ENCODE data around the gene UFSP2. TPM values are rescaled to one million over a fixed set of nuclear protein-coding genes. Genes with fewer than 3 reads are reported as not detected.

The UFSP2 gene
- total RNA-seq, 1 donor from 2014 or later: 51.2 TPM

DNA sequence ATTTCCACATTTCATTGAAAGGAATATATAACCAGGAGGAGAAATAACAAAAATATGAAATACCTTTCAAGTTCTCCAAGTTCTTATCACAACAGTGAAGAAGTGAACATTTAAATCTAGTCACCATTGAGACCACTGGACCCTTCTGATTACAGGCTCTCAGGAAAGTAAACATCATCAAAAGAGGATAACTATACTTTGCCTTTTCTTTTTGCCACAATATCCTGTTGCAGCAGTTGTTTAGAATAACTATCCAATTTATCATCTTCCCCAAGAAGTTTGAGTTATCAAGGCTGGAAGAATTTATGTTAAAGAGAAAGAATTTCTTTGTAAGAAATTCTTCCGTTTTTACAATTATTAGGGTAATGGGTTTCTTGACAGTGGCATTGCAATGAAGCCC, 33.6 kb downstream of the UFSP2 start:
- TF ChIP-seq, protein P1, sequence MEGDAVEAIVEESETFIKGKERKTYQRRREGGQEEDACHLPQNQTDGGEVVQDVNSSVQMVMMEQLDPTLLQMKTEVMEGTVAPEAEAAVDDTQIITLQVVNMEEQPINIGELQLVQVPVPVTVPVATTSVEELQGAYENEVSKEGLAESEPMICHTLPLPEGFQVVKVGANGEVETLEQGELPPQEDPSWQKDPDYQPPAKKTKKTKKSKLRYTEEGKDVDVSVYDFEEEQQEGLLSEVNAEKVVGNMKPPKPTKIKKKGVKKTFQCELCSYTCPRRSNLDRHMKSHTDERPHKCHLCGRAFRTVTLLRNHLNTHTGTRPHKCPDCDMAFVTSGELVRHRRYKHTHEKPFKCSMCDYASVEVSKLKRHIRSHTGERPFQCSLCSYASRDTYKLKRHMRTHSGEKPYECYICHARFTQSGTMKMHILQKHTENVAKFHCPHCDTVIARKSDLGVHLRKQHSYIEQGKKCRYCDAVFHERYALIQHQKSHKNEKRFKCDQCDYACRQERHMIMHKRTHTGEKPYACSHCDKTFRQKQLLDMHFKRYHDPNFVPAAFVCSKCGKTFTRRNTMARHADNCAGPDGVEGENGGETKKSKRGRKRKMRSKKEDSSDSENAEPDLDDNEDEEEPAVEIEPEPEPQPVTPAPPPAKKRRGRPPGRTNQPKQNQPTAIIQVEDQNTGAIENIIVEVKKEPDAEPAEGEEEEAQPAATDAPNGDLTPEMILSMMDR (IDR thresholded peaks at IDR 0.05; ENCODE audit: borderline replicate concordance): no peak
- no peaks in the 10 kb centered on the region for H3K9me3 ChIP-seq (replicated peaks)
- intact Hi-C loops (cut with micrococcal nuclease): no loop called here
- no peaks in the 10 kb centered on the region for H3K36me3 ChIP-seq
- H3K27me3 ChIP-seq (ENCODE audit: low read depth): no peaks in the 10 kb centered on the region
- no peak overlapping the region for H3K4me3 ChIP-seq
- DNase-seq: no peak
- H3K27ac ChIP-seq (replicated peaks): no peak overlapping the region
- H3K4me1 ChIP-seq: peaks cover 26% of the 10 kb centered on the region

DNA sequence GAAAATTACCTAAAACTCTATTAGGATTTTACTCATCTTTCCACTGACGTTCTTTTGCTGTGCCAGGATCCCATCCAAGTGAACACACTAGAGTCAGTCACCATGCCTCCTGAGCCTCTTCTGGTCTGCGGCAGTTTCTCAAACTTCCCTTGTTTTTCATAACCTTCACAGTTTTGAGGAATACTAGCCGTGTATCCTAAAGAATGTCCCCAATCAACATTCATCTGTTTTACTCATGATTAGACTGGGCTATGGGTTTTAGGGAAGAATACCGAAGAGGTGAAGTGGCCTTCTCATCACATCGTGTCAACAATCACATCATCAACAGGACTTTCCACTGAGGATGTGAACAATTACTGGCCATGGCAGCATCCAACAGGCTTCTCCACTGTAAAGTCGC, 34.8 kb downstream of the UFSP2 start:
- TF ChIP-seq, protein P1 (IDR thresholded peaks at IDR 0.05; ENCODE audit: borderline replicate concordance): no peak
- no peak overlapping the region for H3K27ac ChIP-seq (replicated peaks)
- H3K4me3 ChIP-seq: no peak overlapping the region
- peaks cover 16% of the 10 kb centered on the region for H3K4me1 ChIP-seq
- no peak for DNase-seq
- no peaks in the 10 kb centered on the region for H3K9me3 ChIP-seq (replicated peaks)
- H3K36me3 ChIP-seq: no peaks in the 10 kb centered on the region
- no peaks in the 10 kb centered on the region for H3K27me3 ChIP-seq (ENCODE audit: low read depth)
- intact Hi-C loops (cut with micrococcal nuclease): no loop called here

DNA sequence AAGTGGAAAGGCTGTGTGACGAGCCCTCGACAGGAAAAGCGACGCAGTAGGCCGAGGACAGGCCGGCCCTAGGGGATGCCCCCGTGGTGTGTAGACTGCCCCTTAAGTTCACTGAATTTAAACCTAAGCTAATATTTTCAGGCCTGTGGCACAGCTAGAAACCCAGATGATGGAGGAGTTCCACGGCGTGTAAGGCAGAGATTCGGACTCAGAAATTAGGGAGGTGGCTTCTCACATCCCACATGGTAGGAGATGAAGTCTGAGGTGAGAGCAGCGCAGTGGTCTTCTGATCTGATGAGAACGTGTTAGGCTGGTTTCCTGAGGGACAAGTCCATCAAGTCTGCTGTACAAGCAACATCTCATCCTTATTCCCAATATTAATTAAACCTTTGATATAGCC, 37.8 kb downstream of the UFSP2 start:
- no peak overlapping the region for H3K27ac ChIP-seq (replicated peaks)
- H3K4me3 ChIP-seq: no peak overlapping the region
- intact Hi-C loops (cut with micrococcal nuclease): no loop called here
- TF ChIP-seq, protein P1 (IDR thresholded peaks at IDR 0.05; ENCODE audit: borderline replicate concordance): no peak
- H3K4me1 ChIP-seq: peaks cover 6% of the 10 kb centered on the region
- no peak for DNase-seq
- no peaks in the 10 kb centered on the region for H3K36me3 ChIP-seq
- no peaks in the 10 kb centered on the region for H3K27me3 ChIP-seq (ENCODE audit: low read depth)
- H3K9me3 ChIP-seq (replicated peaks): no peaks in the 10 kb centered on the region

DNA sequence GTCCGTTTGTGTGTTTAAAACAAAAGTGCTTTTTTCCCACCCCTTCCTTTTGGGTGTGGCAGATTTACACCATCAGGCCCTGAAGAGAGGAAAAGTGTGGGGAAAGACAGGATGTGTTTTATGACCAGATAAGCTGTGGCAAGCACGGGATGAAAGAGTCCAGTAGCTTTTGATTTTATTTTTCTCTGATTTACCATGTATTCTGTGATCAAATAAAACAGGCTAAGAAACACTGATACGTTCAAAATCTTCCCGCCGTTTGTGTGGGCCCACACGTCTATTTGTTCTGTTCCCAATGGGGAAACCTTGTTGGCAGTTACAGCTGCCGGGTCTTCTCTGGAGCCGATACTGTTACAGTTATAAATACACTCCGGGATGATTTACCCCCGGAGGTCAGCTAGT, 40.8 kb downstream of the UFSP2 start:
- Histone ChIP-seq H3K4me1 (peaks cover 6% of the 10 kb centered on the region), H3K36me3 (no peaks in the 10 kb centered on the region), H3K27me3 (ENCODE audit: low read depth) (no peaks in the 10 kb centered on the region), H3K27ac (replicated peaks) (peak overlapping the region; percentile 54), H3K4me3 (peak overlapping the region; percentile 29), H3K9me3 (replicated peaks) (peaks cover 10% of the 10 kb centered on the region)
- DNase-seq: no peak
- intact Hi-C loops (cut with micrococcal nuclease): no loop called here
- TF ChIP-seq, protein P1 (IDR thresholded peaks at IDR 0.05; ENCODE audit: borderline replicate concordance): no peak

DNA sequence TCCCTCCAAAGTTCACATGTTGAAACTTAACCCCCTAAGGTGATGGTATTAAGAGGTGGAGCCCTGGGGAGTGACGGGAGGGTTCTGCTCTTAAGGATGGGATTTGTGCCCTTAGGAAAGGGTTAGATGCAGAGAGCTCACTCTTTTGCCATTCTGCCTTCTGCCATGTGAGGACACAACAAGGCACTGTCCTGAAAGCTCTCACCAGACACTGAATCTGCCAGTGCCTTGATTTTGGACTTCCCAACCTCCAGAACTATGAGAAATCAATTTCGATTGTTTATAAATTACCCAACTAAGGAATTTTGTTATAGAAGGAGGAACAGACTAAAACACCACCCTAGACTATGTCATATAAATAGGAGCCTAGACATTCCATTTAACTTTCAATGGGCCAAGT, 41.7 kb downstream of the UFSP2 start:
- Histone ChIP-seq H3K4me3 (peak overlapping the region; percentile 29), H3K9me3 (replicated peaks) (peaks cover 10% of the 10 kb centered on the region), H3K36me3 (no peaks in the 10 kb centered on the region), H3K27me3 (ENCODE audit: low read depth) (no peaks in the 10 kb centered on the region), H3K27ac (replicated peaks) (peak overlapping the region; percentile 54), H3K4me1 (peaks cover 6% of the 10 kb centered on the region)
- TF ChIP-seq, protein P1 (IDR thresholded peaks at IDR 0.05; ENCODE audit: borderline replicate concordance): no peak
- intact Hi-C loops (cut with micrococcal nuclease): no loop called here
- no peak for DNase-seq

DNA sequence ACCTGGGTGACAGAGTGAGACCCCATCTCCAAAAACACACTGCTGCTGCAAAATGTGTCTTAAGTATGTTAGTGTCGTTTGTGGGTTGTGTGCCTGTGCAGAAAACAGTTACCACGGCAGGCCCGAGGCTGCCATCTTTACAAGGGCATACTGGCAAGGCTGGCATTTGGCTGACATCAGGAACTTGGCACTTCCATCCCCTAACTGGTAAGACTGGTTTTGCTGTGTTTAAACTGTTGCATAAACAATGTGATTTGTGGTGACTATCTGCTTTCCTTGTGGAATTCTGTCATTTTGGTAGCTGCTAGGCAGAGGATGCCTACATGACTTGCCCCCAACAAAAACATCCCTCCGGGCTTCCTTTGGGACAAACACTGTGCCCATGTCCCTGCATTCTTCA, 42.3 kb downstream of the UFSP2 start:
- Histone ChIP-seq H3K4me1 (peaks cover 6% of the 10 kb centered on the region), H3K27ac (replicated peaks) (no peak overlapping the region), H3K36me3 (no peaks in the 10 kb centered on the region), H3K9me3 (replicated peaks) (peaks cover 10% of the 10 kb centered on the region), H3K27me3 (ENCODE audit: low read depth) (no peaks in the 10 kb centered on the region), H3K4me3 (no peak overlapping the region)
- DNase-seq: no peak
- intact Hi-C loops (cut with micrococcal nuclease): no loop called here
- TF ChIP-seq, protein P1 (IDR thresholded peaks at IDR 0.05; ENCODE audit: borderline replicate concordance): no peak

All from left ventricle myocardium inferior (tissue), 1 donor.